ENCODE data around the gene OPCML.

Gene OPCML

DNA sequence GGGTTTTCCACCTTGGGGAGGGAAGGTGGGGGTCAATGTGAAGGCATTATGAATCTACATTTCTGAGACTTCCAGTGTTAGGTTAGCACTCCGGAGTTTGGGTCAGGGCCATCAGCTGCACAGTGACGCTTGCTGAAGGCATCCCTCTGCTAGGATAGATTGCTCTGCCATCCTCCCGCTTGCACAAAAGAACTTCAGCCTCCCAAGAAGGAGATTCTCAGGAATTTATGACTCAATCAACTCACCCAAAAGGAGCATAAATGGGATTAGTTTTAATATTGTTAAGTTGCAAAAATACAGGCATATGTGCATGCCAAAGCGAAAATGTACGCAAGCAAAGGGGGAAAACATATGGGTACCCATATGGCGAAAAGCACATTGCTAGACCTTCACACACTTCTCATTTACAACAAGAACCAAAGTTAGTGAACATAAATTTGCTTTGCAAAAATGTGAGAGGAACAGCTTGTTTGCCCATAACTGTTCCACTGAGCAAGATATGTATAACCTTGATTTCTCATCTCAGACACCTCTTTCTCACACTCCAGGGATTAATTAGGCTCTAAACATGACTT lies 1013.0 kb downstream of the OPCML start:
- TF ChIP-seq, protein P1, sequence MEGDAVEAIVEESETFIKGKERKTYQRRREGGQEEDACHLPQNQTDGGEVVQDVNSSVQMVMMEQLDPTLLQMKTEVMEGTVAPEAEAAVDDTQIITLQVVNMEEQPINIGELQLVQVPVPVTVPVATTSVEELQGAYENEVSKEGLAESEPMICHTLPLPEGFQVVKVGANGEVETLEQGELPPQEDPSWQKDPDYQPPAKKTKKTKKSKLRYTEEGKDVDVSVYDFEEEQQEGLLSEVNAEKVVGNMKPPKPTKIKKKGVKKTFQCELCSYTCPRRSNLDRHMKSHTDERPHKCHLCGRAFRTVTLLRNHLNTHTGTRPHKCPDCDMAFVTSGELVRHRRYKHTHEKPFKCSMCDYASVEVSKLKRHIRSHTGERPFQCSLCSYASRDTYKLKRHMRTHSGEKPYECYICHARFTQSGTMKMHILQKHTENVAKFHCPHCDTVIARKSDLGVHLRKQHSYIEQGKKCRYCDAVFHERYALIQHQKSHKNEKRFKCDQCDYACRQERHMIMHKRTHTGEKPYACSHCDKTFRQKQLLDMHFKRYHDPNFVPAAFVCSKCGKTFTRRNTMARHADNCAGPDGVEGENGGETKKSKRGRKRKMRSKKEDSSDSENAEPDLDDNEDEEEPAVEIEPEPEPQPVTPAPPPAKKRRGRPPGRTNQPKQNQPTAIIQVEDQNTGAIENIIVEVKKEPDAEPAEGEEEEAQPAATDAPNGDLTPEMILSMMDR (IDR thresholded peaks at IDR 0.05) = no peak

DNA sequence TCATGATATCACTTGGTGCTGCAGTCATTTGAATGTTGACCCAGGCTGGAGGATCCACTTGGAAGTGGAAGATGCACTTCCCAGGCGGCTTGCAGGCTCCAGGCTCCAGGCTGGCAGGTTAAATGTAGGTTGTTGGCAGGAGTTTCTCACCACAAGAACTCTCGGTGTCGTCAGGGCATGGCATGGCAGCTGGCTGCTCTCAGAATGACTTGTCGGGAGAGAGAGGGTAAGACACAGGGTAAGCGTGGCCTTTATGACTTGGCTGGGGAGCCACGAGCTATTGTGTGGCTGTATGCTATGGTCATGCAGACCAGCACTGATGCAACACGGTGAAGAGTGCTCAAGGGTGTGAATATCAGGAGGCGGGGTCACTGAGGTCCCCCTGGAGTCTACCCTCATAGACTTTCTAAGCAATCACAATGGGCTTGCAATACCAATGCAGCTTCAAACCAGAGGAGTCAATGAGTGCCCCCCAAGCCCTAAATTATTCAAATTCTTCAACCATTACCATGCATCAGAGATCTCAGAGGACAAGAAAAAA lies 1027.7 kb downstream of the OPCML start:
- TF ChIP-seq, protein P1 (IDR thresholded peaks at IDR 0.05) = no peak

DNA sequence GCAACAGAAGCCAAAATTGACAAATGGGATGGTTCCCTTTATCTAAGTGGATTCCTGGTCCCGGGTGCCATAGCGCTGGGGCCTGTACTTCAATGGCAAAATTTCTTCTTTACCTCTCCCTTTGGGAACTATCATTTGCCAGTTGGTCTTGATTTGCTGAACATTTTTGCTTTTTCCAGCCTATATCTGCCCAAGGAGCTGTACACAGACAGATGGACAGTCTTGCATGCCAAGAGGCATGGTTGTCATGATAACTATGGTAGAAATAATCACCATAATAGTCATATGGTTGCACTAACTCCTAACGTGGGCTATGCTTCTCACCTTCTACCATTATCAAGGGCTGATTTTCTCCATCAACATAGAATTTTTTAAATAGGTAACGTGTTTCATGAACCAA lies 1030.9 kb downstream of the OPCML start:
- TF ChIP-seq, protein P1 (IDR thresholded peaks at IDR 0.05) = no peak

DNA sequence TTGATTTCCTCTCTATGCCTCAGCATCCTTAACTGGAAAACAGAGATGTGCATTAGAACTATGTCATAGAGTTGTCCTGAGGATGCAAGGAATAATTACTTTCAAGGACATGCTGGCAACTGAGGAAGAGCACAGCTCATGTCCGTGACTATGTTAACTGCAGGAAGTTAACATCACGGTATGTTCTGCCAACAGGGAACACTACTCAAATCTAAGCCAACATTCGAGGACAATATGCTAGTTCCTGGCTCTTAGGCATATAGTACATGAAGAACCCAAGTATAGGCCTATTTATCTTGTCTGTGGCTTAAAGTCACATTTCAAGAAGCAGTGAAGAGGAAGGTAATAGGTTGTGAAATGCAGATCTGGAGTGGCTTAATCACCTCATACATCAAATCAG lies 1032.6 kb downstream of the OPCML start:
- TF ChIP-seq, protein P1 (IDR thresholded peaks at IDR 0.05) = no peak

DNA sequence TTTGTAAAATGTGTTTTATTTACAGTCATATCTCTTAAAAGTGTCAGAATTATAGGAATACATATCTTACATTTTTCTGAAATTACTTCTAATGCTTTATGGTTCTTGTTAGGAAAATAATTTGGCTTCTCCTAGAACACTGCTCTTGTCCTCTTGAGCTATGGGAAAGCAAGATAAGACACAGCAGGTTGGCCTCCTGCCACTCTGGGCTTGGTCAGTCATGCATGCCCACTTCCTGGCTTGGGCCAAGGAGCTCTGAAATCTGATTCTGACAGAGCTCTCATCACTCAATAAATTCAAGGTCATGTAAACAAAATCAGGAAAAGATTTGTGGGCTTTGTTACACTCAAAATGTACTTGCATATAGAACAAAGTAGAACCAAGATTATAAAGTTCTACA lies 1036.0 kb downstream of the OPCML start:
- TF ChIP-seq, protein P1 (IDR thresholded peaks at IDR 0.05) = no peak

DNA sequence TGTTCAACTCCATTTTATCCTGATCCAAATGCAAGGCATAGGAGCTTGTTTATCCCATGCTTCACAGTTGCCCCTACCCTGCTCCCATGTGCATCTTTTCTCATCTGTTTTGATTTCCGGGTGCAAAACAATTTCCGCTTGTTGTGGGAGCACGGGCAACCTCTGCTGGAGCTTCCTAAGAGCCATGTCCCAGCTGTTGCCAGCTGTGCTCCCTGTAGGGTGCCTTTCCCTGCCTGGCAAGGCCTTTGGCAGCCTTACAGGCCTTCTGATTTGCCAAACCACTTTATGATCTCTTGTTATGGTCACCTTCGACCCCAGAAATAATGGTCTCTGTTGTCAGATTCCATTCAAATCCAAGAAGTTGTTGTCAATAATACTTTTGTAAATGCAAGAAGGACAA lies 1038.5 kb downstream of the OPCML start:
- TF ChIP-seq, protein P1 (IDR thresholded peaks at IDR 0.05) = no peak

DNA sequence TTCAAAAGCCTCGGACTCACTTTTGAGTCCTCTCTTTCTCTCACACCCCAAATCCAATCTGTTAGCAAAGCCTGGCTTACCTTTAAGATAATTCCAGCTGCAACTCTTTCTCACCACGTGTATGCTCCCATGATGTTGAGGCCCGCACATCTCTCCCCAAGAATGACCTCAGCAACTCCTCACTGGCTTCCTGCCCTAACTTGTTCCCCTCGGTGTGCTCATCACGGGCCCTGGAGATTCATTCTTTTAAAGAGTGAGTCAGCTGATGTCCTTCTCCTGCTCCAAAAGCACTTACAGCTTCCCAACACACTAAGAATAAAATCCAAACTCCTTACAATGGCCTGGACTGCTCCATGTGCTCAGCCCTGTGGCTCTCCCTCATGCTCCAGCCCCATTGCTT lies 1041.3 kb downstream of the OPCML start:
- TF ChIP-seq, protein P1 (IDR thresholded peaks at IDR 0.05) = no peak

DNA sequence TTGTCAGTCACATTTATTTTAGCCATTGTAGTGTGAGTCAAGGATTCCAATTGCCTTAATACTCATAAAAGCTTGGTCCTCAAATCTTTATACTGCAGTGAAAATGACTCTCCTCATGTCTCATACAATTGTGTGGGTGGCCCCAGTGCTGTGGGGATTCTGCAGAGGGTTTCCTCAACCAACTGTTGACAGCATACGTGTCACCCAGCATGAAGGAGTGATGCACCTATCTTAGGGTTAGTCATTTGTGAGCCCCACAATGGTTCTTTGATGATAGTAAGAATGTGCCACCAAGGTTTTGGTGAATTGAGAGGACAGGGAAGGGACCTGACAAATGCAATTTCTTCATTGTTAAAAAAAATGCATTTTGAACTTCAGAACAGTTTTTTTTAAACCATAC lies 1046.2 kb downstream of the OPCML start:
- TF ChIP-seq, protein P1 (IDR thresholded peaks at IDR 0.05) = no peak
